ENCODE results near the gene HPN. TPM values are rescaled to one million over a fixed set of nuclear protein-coding genes. Genes with fewer than 3 reads are reported as not detected.
"Not testable (repeated sequence)": the region's sequence is repeated elsewhere in the genome, so short reads cannot be mapped to it uniquely, and the experiment has no call there.

Gene HPN
- total and polyA plus RNA-seq, 2 donors from 2014 or later, result 134 to 331 TPM

GRCh38 chr19:35046461-35046860 is 4.9 kb downstream of the HPN start:
- FAIRE-seq (no peak), DNase-seq (no peak)
- no peak overlapping the region for H3K4me3 ChIP-seq (ENCODE audit: low read length in 3 of 3)
- no peak overlapping the region for H3K9ac ChIP-seq (ENCODE audit: low read length in 3 of 3)
- intact Hi-C loops (cut with DNase I), result no loop called here
- H3K27ac ChIP-seq (ENCODE audit: low read depth in 2 of 2, low read length in 2 of 2), result no peak overlapping the region
- TF ChIP-seq, protein P1, sequence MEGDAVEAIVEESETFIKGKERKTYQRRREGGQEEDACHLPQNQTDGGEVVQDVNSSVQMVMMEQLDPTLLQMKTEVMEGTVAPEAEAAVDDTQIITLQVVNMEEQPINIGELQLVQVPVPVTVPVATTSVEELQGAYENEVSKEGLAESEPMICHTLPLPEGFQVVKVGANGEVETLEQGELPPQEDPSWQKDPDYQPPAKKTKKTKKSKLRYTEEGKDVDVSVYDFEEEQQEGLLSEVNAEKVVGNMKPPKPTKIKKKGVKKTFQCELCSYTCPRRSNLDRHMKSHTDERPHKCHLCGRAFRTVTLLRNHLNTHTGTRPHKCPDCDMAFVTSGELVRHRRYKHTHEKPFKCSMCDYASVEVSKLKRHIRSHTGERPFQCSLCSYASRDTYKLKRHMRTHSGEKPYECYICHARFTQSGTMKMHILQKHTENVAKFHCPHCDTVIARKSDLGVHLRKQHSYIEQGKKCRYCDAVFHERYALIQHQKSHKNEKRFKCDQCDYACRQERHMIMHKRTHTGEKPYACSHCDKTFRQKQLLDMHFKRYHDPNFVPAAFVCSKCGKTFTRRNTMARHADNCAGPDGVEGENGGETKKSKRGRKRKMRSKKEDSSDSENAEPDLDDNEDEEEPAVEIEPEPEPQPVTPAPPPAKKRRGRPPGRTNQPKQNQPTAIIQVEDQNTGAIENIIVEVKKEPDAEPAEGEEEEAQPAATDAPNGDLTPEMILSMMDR (IDR thresholded peaks at IDR 0.05; ENCODE audit: borderline replicate concordance, extremely low read depth, insufficient read depth), result no peak
- no peaks in the 10 kb centered on the region for H3K9me3 ChIP-seq (ENCODE audit: control insufficient read depth in 2 of 3, insufficient read depth in 1 of 3, low read length in 3 of 3)
- peaks cover 0 to 4% (median 0%) of the 10 kb centered on the region in 3 donors for H3K36me3 ChIP-seq (ENCODE audit: control insufficient read depth in 2 of 3, insufficient read depth in 3 of 3, low read length in 3 of 3)
- no peaks in the 10 kb centered on the region for H3K27me3 ChIP-seq (ENCODE audit: control insufficient read depth, insufficient read depth, low read length)
- peaks cover 0 to 41% (median 15%) of the 10 kb centered on the region in 3 donors for H3K4me1 ChIP-seq (ENCODE audit: control insufficient read depth in 2 of 3, insufficient read depth in 2 of 3, low read depth in 1 of 3, low read length in 3 of 3)

GRCh38 chr19:35048911-35049411 is 7.4 kb downstream of the HPN start:
- H3K4me3 ChIP-seq (ENCODE audit: low read length in 3 of 3), result no peak overlapping the region
- H3K27me3 ChIP-seq (ENCODE audit: control insufficient read depth, insufficient read depth, low read length), result no peaks in the 10 kb centered on the region
- TF ChIP-seq, protein P1 (IDR thresholded peaks at IDR 0.05; ENCODE audit: borderline replicate concordance, extremely low read depth, insufficient read depth), result no peak
- DNase-seq, result no peak
- no peak for FAIRE-seq
- no peak overlapping the region for H3K9ac ChIP-seq (ENCODE audit: low read length in 3 of 3)
- H3K9me3 ChIP-seq (ENCODE audit: control insufficient read depth in 2 of 3, insufficient read depth in 1 of 3, low read length in 3 of 3), result no peaks in the 10 kb centered on the region
- peaks cover 0 to 4% (median 0%) of the 10 kb centered on the region in 3 donors for H3K36me3 ChIP-seq (ENCODE audit: control insufficient read depth in 2 of 3, insufficient read depth in 3 of 3, low read length in 3 of 3)
- intact Hi-C loops (cut with DNase I), result no loop called here
- no peak overlapping the region for H3K27ac ChIP-seq (ENCODE audit: low read depth in 2 of 2, low read length in 2 of 2)
- peaks cover 0 to 24% (median 15%) of the 10 kb centered on the region in 3 donors for H3K4me1 ChIP-seq (ENCODE audit: control insufficient read depth in 2 of 3, insufficient read depth in 2 of 3, low read depth in 1 of 3, low read length in 3 of 3)

DNA sequence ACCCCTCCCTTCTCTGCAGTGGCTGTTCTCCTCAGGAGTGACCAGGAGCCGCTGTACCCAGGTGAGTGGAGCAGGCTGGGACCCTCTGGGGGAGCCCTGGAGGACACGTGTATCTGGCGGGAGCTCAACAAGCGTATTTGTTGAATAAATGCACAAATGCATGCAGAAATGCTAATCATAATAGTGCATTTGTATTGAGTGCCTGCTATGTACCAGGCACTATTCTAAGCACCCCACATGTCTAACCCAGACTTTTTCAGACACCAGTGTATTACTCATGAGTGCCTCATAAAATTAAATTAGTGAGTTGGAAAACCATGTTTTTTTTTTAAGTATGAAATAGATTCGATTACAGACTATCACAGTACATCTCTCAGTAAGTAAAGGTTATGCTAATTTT is 7.9 kb downstream of the HPN start:
- intact Hi-C loops (cut with DNase I), result no loop called here
- H3K27me3 ChIP-seq (ENCODE audit: control insufficient read depth, insufficient read depth, low read length), result no peaks in the 10 kb centered on the region
- no peak overlapping the region for H3K27ac ChIP-seq (ENCODE audit: low read depth in 2 of 2, low read length in 2 of 2)
- peaks cover 0 to 4% (median 0%) of the 10 kb centered on the region in 3 donors for H3K36me3 ChIP-seq (ENCODE audit: control insufficient read depth in 2 of 3, insufficient read depth in 3 of 3, low read length in 3 of 3)
- FAIRE-seq (no peak), DNase-seq (no peak)
- TF ChIP-seq, protein P1 (IDR thresholded peaks at IDR 0.05; ENCODE audit: borderline replicate concordance, extremely low read depth, insufficient read depth), result no peak
- H3K4me3 ChIP-seq (ENCODE audit: low read length in 3 of 3), result no peak overlapping the region
- no peaks in the 10 kb centered on the region for H3K9me3 ChIP-seq (ENCODE audit: control insufficient read depth in 2 of 3, insufficient read depth in 1 of 3, low read length in 3 of 3)
- H3K9ac ChIP-seq (ENCODE audit: low read length in 3 of 3), result no peak overlapping the region
- peaks cover 0 to 19% (median 10%) of the 10 kb centered on the region in 3 donors for H3K4me1 ChIP-seq (ENCODE audit: control insufficient read depth in 2 of 3, insufficient read depth in 2 of 3, low read depth in 1 of 3, low read length in 3 of 3)

DNA sequence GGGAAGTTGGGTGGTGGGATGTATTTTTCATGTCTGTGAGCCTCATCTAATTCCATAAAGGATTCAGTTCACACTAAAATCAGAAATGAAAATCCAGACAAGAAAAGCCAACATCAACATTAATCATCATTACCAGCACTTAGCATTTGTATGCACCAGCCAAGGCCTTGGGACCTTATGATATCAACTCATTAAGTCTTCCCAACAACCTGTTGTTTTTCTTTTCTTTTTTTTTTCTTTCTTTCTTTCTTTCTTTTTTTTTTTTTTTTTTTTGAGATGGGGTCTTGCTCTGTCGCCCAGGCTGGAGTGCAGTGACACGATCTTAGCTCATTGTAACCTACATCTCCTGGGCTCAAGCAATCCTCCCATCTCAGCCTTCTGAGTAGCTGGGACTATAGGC is 9.1 kb downstream of the HPN start:
- intact Hi-C loops (cut with DNase I); H3K4me1 ChIP-seq (ENCODE audit: control insufficient read depth in 2 of 3, insufficient read depth in 2 of 3, low read depth in 1 of 3, low read length in 3 of 3); H3K9me3 ChIP-seq (ENCODE audit: control insufficient read depth in 2 of 3, insufficient read depth in 1 of 3, low read length in 3 of 3); H3K4me3 ChIP-seq (ENCODE audit: low read length in 3 of 3); H3K9ac ChIP-seq (ENCODE audit: low read length in 3 of 3); DNase-seq; H3K27me3 ChIP-seq (ENCODE audit: control insufficient read depth, insufficient read depth, low read length); H3K27ac ChIP-seq (ENCODE audit: low read depth in 2 of 2, low read length in 2 of 2); H3K36me3 ChIP-seq (ENCODE audit: control insufficient read depth in 2 of 3, insufficient read depth in 3 of 3, low read length in 3 of 3); FAIRE-seq: not testable (repeated sequence)

GRCh38 chr19:35051268-35051667 is 9.7 kb downstream of the HPN start:
- DNase-seq; H3K9me3 ChIP-seq (ENCODE audit: control insufficient read depth in 2 of 3, insufficient read depth in 1 of 3, low read length in 3 of 3); FAIRE-seq; intact Hi-C loops (cut with DNase I); H3K9ac ChIP-seq (ENCODE audit: low read length in 3 of 3); H3K4me1 ChIP-seq (ENCODE audit: control insufficient read depth in 2 of 3, insufficient read depth in 2 of 3, low read depth in 1 of 3, low read length in 3 of 3); H3K4me3 ChIP-seq (ENCODE audit: low read length in 3 of 3); H3K27ac ChIP-seq (ENCODE audit: low read depth in 2 of 2, low read length in 2 of 2); H3K36me3 ChIP-seq (ENCODE audit: control insufficient read depth in 2 of 3, insufficient read depth in 3 of 3, low read length in 3 of 3); H3K27me3 ChIP-seq (ENCODE audit: control insufficient read depth, insufficient read depth, low read length): not testable (repeated sequence)
